Measurements from ENCODE around the gene RAD51AP2.

The RAD51AP2 gene

DNA sequence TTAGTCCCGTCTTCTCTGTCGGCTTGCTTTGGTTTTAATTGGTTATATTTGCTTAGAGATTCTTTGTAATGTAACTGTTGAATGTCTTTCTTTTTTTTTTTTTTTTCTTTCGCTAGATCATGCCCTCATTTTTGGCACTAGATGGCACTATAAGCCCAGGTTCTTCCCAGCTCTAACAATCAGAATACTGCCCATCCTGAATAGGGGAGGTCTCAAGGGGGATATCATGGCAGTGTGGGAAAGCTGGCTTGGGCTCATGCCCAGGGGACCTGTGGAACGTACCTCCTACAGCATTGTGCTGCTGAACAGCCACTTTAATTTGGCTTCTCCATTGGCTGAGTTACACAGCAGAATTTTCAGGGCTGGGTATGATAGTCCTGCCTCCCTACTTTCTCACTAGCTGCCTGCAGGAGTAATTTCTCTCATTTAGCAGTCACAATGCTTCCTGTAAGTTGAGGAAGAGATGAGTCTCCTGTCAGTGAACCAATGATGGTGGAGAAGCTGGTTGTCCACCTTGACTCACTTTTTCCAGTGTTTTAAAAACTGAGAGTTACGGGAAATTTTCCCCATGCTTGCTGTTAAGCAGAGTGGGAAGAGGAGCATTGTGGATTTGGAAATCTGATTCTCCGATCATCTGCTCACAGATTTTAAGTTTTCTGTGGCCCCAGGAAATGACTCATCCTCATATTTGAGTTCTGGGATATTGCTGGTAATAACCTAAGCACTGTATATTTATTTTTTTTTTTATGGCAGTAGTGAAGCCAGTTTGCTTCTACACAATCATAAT is 47.2 kb downstream of the RAD51AP2 start:
- no peak for DNase-seq (ENCODE audit: low read depth)

DNA sequence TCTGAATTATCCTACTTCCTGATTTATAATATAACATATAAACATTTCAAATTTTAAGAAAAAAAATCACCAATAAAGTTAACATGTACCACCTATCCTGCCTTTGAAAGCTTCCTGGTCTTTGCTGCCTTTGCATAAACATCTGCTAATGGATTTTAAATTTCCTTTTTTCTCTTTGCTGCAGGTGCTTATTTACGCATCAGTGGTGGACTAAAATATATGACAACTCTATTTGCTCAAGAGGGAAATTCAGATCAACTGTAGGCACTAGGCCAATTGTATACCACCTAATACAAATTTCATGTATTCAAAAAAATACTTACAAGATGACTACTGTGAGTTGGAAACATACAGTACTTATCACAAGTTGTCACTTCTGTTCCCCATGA is 57.2 kb downstream of the RAD51AP2 start:
- DNase-seq (ENCODE audit: low read depth), result no peak
